Brain pericyte (primary cell): ENCODE data around the gene RAB27B.
"Not testable (repeated sequence)": the region's sequence is repeated elsewhere in the genome, so short reads cannot be mapped to it uniquely, and the experiment has no call there.

Experiments used
- DNase-seq: peaks from one replicate; pipeline ENCODE4 v3.0.0-alpha.2; 2012; ENCODE audit warnings: low read depth, low spot score

The RAB27B gene, protein sequence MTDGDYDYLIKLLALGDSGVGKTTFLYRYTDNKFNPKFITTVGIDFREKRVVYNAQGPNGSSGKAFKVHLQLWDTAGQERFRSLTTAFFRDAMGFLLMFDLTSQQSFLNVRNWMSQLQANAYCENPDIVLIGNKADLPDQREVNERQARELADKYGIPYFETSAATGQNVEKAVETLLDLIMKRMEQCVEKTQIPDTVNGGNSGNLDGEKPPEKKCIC

DNA sequence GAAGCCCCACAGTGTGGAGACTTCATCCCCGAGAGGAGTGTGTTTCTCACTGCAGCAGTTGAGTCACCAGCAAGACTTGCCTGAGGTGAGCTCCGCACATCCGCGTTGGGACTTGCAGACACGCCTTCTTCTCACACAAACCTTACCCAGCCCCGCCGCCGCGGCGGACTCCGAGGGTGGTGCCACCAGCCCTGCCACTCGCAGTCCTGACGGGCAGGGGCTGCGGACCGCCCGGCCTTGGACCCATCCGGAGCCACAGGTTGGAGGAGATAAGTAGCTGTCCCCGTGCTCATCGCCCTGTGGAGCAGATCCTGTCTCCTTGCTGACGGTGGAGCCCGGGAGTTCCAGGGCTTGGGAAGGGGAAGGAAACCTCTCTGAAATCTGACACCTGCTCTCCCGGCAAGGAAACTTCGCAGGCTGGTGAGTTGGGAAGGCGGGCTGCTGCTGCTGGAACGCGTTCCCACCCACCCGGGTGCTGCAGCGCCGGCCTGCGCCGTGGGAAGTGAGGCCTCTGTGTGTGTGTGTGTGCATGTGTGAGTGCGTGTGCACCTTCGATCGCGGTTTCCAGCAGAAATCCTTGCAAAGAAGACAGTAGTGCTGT, at the start of gene RAB27B:
TSS of gene RAB27B (plus strand) at position 197 of the 601 bp plus-strand sequence. CDS start 49,109 bp downstream, outside the sequence.
- peak; percentile 84 for DNase-seq

DNA sequence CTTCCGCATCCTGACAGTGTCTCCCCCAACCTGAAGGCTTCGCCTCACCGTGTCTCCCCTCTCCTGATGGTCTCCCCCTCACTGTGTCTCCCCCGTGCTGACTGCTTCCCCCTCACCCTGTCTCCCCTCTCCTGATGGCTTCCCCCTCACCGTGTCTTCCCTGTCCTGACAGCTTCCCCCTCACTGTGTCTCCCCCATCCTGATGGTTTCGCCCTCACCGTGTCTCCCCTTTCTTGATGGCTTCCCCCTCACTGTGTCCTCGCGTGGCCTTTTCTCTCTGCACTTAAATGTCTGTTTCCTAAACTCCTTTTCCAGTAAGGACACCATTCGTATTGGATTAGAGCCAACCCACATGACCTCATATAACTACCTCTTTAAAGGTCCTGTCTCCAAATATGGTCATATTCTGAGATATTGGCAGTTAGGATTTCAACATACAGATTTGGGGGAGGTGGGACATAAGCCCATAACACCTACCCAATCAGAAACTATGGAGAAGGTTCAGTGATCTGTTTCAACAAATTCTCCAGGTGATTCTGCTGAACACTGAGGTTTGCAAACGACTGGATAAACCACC, 47.9 kb upstream of the RAB27B start:
- DNase-seq, result no peak

DNA sequence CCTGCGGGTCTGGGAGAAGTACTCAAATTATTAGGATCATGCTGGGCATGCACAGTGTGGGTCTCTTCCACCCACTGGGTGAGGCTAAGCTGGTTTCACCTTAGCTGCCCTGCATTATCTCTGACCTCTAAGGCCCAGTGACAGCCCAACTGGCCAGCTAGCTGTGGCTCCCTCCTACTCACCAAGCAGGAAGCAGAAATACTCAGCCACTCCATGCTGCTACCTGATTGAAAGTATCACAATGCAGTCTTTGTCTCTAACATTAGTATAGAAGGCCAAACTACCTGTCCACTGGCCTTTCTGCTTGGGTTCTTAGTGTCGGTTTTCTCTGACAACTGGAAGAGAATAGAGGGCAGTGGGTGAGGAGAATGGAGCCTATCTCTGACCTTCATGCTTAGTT, 47.3 kb upstream of the RAB27B start:
- DNase-seq, result no peak

DNA sequence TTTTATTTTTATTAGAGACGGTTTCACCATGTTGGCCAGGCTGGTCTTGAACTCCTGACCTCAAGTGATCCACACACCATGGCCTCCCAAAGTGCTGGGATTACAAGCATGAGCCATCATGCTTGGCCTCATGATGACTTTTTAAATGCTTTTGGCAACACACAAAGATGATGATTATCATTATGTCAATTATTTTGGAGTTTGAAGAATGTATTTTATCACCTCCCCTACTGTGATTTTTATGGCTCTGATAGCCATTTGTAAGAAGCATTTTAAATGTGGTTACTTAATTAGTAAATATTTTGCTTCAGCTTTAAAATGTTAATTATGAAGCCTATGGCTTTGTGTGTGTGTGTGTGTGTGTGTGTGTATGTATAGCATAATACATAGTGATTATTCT, 45.1 kb upstream of the RAB27B start:
- no peak for DNase-seq

DNA sequence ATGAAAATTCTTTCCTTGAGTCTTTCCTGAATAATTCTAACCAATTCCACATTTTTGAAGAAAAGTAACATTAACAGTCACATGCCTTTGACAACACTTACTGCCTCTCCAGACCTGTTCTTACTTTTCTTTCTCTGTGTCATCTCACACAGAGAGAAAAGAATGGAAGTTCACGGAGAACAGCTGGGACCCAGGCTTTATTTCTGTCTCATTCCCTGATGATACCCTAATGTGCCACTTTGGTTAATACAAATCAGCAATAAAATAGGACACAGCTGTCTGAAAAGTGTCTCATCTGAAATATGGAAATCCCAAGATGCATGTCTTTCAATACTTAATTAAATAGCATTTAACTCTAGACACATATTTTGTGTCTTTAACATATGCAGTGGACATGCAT, 42.1 kb upstream of the RAB27B start:
- no peak for DNase-seq

DNA sequence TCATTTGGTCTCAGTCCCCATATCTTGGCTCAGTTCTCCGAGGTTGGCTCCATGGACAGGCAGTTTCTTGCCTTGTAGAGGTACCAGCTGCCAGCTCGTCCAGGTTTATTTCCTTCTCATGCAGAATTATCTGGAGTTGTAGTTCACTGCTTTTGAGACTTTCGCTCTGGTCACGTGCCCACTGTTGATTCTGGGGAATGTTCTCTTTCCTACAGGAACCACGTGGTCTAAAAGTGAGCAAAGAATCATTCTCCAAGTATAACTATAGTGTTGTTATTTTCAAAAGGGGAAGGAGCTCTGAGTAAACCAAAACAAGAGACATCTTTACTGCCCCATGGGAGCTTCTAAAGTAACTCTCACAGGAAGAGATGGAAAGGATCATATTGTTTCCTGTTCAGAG, 41.2 kb upstream of the RAB27B start:
- no peak for DNase-seq

DNA sequence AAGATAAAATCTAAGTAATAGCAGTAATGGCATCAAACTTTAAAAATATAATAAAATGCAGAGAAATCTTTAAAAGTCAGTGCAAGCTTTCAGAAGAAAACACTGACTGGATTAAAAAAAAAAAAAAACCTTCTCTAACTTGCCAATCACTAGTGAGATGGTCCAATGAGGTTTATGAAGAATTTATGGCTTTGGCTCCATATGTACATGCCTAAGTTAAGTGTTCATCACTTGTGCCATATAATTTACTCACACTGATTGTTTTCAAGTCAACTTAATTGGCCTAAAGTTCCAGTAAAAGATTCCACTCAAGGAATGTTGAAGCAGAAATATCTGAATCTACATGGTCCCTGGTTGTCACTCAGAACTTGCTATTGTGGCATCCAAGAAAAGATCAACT, 40.7 kb upstream of the RAB27B start:
- no peak for DNase-seq

DNA sequence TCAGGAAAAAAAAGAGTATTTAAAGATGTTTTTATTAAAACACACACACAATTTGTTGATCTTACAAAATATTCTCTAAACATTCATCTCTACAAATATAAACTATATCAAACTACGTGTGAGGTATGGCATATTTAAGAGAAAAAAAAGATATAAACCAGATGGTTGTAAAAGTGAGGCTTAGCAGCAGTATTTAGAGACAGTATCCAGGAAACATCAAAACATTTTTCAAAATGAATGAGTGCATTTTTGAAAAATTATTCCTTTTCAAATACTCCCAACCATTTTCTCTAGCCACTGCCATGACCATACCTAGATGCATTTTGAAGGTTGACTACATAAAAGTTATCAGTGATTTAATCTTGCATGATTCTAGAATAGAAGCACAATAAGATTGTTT, 38.2 kb upstream of the RAB27B start:
- DNase-seq, result no peak

DNA sequence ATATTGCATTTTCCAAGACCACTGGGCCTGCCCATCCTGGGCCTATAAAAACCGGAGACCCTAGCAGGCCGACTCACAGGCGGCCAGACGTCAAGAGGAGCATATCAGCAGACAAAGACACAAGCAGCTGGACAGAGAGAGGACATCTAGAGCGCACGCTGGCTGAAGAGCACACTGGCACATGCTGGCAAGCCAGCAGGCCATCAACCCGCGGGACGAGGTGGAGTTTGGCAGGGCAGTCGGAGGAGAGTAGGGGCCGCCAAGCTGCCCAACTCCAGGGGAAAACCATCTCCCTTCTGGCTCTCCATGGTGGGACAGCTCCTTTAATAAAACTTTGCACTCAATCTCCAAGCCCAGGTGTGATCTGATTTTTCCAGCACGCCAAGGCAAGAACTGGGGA, 36.6 kb upstream of the RAB27B start:
- no peak for DNase-seq

DNA sequence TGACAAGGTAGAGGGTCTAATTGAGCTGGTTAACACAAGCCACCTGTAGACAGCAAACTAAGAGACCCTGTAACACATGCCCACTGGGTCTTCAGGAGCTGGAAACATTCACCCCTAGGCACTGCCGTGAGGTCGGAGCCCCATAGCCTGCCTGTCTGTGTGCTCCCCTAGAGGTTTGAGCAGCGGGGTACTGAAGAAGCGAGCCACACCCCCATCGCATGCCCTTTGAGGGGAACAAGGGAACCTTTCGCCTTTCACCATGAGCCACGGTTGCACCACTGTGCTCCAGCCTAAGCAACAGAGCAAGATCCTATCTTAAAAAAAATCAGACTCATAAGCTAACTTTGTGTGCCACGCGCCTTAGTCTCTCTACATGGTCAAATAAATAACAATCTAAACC, 36.2 kb upstream of the RAB27B start:
- DNase-seq, result no peak

DNA sequence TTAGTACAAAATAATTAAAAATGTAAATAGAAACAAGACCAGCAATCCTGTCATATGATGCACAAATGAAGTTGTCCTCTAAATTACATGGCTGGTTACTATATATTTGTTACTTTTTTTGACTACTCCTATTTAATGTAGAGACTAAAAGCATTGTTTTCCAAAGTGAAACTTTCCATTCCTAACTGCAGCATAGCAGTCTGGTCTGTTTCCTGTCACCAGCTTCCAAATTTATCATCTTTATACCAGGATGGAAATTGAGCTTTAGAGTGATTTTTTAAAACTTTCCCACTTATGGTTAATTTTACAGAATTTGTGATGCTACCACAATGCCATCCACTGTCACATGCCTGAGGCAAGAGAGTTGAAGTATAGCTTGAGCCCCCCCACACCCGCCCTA, 33.5 kb upstream of the RAB27B start:
- DNase-seq, result no peak

DNA sequence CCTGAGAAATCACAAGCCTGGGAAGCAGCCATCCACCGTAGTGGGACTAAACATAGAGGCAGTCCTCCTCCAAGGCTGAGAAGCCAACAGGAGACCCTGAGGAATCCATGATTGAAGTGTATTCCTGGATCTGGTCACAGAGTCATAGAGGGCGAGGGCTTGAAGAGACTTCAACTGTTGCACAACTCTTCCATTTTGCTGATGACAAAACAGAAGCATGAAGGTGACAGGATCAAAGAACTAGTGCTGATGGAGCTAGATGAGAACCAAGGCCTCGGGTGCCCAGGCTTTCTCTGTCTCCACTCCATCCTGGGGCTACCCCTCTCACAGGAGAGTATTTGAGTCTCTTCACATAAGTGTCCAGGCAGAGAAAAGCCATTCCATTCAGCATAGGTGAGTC, 30.1 kb upstream of the RAB27B start:
- DNase-seq, result no peak

DNA sequence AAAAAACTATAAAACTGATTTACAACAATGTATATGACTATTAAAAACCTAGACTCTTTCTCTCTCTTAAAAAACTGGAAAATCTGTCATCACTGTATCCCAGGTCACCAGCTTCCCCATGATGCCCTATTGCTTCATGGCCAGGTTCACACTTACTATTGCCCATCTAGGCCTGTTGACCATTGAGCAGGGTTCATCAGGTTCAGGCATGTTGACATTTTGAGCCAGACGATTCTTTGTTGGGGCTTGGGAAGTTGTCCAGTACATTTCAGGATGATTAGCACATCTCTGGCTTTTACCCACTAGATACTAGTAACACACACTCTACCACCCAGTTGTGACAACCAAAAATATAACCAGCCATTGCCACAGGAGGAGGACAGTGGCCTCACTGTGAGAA, 26.9 kb upstream of the RAB27B start:
- no peak for DNase-seq

DNA sequence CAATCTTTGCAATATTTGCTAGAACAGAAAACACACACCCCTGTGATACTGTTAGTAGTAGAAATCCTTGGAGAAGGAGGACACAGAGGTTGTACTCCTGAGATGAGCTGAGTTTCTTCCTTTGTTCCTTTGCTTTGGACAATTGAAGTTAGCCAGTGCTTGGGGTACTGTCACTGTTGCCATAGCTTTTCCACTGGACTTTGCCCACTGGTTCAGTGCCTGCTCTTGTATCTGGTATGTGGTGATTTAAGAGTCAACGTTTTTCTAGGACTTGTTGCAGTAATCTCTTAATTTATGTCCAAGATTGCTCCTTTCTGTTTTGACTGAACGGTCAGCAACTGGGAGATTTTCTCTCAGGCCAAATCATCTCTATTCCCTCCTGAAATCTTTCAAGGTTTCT, 26.1 kb upstream of the RAB27B start:
- no peak for DNase-seq

DNA sequence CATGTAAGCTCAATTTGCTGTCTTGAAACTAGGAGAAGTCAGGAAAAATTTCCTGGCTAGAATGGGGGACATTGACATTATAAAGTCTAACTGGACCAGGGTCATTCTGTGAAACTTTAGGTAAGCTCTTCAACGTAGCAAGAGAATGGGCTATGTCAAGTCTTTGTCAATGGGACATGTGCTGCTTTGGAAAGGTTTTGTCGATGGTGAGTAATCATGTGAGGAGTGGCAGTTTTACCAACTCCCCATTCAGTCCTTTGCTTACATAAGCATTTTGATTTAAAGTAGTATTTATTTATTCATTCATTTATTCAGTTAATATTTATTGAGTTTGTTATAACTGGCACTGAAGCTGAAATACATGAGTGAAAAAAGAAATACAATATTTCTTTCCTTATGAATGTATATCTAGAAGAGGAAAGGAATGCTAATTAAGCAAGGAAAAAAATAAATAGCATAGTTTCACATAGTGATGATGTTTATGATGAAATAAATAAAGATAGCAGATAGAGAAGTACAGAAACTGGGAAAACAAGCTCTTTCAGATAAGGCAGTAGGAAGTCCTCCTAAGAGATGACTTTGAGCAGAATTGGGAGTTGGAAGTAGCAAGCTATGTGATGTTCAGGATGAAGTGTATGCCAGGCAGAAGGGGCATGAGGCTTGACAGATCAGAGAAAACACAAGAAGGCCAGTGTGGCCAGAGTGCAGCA, 25.4 kb upstream of the RAB27B start:
- DNase-seq, result no peak

DNA sequence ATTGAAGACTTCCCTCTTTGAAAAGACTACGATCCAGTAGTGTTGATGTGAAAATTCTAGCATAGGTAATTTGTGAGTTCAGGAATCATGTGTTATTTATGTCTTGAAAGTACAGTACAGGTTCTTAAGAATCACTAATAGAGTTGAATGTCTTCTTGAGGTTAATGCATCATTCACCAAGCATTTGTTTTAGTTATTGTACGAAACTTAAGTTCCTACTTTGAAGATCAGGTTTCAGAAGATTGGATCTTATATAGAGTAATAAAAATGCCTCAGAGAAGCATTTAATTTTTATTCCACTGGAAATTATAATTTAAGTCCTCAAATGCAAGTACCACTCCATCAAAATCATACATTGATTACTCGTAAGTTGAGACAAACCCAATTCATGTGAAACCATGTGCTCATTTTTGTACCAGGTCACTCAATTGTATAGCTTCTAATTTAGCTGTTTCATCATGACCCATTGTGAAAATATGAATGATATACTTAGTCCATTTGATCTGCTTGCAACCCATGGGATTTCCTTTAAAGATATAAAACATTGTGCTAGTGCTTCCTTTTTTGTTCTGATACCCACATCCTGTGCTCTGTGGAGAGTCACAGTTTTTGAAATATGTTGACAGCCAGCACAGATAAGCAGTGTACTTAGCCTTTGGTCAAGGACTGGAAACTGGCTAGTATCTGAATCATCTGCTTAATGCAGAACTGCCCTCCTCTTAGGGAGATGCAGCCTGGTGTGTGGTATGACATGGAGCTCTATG, 22.5 kb upstream of the RAB27B start:
- DNase-seq, result no peak

DNA sequence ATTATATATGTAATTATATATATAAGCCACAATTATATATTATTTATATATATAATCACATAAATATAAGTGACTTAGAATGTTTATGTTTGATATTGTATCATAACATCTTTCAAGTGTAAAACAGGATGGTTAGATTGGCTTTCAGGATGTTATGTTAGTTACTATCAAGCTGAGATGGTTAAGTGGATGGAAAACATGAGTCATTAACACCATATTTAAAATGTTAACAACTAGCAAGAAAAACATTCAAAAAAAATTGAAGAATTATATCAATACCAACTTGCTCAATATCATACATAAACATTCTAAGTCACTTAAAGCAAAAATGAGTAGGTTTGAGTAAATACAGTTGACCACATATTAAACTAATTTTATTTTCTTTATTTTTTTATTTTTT, 21.8 kb upstream of the RAB27B start:
- DNase-seq, result no peak

DNA sequence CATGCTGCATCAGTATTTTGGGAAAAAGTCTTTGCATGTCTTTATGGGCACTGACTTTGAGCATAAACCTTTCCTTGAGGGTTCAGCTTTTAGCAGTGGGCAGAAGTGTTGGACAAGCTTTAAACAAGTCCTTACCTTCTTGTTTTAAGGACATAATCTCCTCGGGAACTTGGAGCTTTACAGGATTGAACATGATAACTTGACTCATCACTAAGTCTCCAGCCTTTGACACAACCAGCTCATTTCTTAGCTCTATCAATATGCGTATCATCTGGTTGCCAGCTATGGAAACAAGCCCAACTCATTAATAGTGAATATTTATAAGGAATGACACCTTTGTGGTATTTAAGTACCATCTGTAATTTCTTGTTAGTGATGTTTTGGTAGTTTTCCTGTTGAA, 21.0 kb upstream of the RAB27B start:
- DNase-seq, result no peak

DNA sequence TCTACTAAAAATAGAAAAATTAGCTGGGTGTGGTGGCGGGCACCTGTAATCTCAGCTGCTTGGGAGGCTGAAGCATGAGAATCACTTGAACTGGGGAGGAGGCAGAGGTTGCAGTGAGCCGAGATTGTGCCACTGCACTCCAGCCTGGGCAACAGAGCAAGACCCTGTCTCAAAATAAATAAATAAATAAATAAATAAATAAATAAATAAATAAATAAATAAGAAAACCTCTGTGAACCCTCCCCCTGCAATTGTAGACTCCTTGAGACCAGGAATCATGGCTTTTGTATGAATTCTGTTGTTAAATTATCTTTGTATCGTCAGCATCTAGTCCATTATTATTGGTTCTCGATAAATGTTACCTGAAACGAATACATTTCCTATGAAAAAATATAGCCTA, 17.6 kb upstream of the RAB27B start:
- not testable (repeated sequence) for DNase-seq

DNA sequence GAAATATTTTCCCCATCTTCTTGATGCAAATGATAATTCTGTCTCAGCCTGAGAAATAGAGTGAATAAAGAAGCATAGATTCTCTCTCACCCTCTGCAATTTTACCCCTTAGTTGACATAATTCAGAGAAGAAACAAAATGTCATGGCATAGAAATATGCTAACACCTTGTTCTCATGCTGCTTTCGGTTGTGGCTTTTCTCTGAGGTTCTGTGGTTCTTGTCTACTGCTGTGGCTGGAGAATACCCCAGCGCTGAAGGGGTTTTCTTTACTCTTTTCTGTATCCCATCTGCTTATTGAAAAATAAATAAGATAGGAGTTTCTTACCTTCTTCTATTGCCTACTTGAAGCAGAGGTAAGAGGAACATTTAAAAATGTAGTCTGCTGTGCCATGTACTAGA, 15.4 kb upstream of the RAB27B start:
- DNase-seq, result no peak

DNA sequence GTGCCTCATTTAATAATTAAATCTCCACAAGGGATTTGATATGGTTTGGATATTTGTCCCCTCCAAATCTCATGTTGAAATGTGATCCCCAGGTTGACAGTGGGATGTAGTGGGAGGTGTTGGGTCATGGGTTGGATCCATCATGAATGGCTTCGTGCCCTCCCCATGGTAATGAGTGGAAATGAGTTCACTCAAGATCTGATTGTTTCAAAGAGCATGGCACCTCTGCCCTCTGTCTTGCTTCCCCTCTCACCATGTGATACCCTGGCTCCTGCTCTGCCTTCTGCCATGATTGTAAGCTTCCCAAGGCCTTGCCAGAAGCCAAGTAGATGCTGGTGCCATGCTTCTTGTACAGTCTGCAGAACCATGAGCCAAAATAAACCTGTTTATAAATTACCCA, 15.0 kb upstream of the RAB27B start:
- DNase-seq, result no peak

DNA sequence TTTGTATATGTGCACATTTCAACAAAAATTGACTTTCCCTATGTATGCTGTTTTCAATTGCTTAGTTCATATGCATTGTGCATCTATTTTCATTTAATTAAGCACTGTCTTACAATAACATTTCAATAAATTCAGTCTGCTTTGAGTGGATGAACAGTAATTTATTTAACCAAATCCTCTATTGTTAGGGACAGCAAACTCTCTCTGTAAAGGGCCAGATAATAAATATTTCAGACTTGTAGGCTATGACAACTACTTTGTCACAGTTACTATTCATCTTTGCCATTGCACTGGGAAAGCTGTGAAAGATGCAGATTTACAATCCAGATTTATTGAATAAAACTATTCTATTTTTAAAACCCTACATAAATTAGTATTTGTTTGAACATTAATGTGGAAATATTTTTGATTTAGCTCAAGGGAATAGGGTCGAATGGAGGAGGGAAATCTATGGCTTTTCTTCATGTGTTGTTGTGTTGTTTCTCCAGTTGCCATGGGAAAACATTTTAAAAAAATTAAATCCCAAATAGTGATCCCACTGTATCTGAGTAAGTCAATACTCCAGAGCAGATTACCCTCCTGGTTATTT, 14.2 kb upstream of the RAB27B start:
- DNase-seq, result no peak
